Fibroblast of villous mesenchyme (primary cell): Measurements from ENCODE around the gene SIL1. TPM values are rescaled to one million over a fixed set of nuclear protein-coding genes. Genes with fewer than 3 reads are reported as not detected.
A peak's percentile ranks its signal among the peaks of the same experiment; 100 is the strongest.
"Not testable (repeated sequence)": the region's sequence is repeated elsewhere in the genome, so short reads cannot be mapped to it uniquely, and the experiment has no call there.

Experiments used
- DNase-seq: peaks from one replicate; pipeline ENCODE4 v3.0.0-alpha.2; 2010; ENCODE audit warnings: low read depth
- H3K4me3 ChIP-seq: 2 replicates; pipeline ENCODE4 v1.5.1; 2011; ENCODE audit warnings: low read depth, mild to moderate bottlenecking, low read length
- CTCF ChIP-seq: IDR thresholded peaks from 2 replicates; pipeline ENCODE4 v1.5.1; 2012; ENCODE audit warnings: low read depth, mild to moderate bottlenecking, low read length; ENCODE audit not compliant: insufficient read depth
- total RNA-seq: library from RNA; depleted of rRNA; stranded (reverse); fragments of >200 nt; gene quantifications from 2 replicates; pipeline ENCODE4 v1.2.3, GENCODE V29; 2012

Gene SIL1
- total RNA-seq, 1 donor = 57.0 TPM

GRCh38 chr5:139061856-139062255 is 136.3 kb downstream of the SIL1 start:
- DNase-seq = peak; percentile 20
- TF ChIP-seq CTCF = no peak
- H3K4me3 ChIP-seq = no peak overlapping the region

GRCh38 chr5:139061274-139061673 is 136.9 kb downstream of the SIL1 start:
- peak; percentile 67 for DNase-seq
- no peak overlapping the region for H3K4me3 ChIP-seq
- TF ChIP-seq CTCF = no peak

GRCh38 chr5:139058121-139058520 is 140.0 kb downstream of the SIL1 start:
- peak; percentile 83 for DNase-seq
- no peak overlapping the region for H3K4me3 ChIP-seq
- no peak for TF ChIP-seq CTCF

GRCh38 chr5:139057045-139057939 is 140.9 kb downstream of the SIL1 start:
- DNase-seq = not testable (repeated sequence)

GRCh38 chr5:139052975-139053374 is 145.2 kb downstream of the SIL1 start:
- DNase-seq = no peak
- H3K4me3 ChIP-seq = no peak overlapping the region
- TF ChIP-seq CTCF = no peak

More at GRCh38 chr5:139057045-139057939, 140.9 kb downstream of the SIL1 start:
- H3K4me3 ChIP-seq = not testable (repeated sequence)

GRCh38 chr5:139051392-139051791 is 146.8 kb downstream of the SIL1 start:
- TF ChIP-seq CTCF = no peak
- no peak overlapping the region for H3K4me3 ChIP-seq
- DNase-seq = no peak

- no peak overlapping the region for H3K4me3 ChIP-seq
- no peak for TF ChIP-seq CTCF
- DNase-seq = peak; percentile 30
Measured at GRCh38 chr5:139050432-139050831, 147.7 kb downstream of the SIL1 start.
